ENCODE measurements around the gene UBXN10.

DNA sequence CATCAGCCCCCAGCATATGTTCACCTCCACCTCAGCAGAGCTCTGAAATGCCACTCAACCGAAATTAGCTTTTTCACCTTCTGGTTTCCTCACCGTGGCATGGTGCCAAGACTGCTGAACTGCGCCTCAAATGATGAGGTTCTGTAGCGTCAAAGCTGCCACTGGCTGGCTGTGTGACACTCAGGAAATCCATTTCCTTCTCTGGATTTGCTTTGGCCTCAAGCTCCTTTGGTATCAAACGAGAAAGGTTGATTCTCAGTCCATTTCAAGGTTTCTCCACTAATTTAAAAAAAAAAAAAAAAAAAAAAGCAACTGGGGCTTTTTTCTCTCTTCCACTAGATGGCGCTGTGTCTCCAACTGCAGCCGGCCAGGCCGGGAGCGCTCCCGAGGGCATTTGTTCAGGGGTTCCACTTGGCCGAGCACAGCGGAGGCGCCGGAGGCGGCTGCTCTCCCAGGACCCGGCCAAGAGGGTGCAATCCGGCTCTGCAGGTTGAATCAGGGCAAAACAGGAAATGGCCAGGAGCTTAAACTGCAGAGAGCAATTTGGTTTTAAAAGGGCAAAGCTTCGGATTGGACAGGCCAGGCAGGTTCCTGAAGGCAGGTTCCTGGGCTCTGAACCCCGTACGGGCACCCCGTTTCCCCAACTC, 26.9 kb downstream of the UBXN10 start:
- TF ChIP-seq, protein P1, sequence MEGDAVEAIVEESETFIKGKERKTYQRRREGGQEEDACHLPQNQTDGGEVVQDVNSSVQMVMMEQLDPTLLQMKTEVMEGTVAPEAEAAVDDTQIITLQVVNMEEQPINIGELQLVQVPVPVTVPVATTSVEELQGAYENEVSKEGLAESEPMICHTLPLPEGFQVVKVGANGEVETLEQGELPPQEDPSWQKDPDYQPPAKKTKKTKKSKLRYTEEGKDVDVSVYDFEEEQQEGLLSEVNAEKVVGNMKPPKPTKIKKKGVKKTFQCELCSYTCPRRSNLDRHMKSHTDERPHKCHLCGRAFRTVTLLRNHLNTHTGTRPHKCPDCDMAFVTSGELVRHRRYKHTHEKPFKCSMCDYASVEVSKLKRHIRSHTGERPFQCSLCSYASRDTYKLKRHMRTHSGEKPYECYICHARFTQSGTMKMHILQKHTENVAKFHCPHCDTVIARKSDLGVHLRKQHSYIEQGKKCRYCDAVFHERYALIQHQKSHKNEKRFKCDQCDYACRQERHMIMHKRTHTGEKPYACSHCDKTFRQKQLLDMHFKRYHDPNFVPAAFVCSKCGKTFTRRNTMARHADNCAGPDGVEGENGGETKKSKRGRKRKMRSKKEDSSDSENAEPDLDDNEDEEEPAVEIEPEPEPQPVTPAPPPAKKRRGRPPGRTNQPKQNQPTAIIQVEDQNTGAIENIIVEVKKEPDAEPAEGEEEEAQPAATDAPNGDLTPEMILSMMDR (IDR thresholded peaks at IDR 0.05): peak; percentile 57 to 87 (median 72)
- no peak for TF ChIP-seq POLR2A (IDR thresholded peaks at IDR 0.05)
